HL-60 (cell line): Measurements from ENCODE around the gene TBL1X.

Experiments
- DNase-seq, 2 experiments: peaks; one replicate each; pipeline ENCODE4 v3.0.0-alpha.2; 2010 to 2020; ENCODE audit warnings: low read depth in 1 of 2, low spot score in 1 of 2
- H3K27ac ChIP-seq: fragments of 250-450 bp; sonication (Bioruptor Pico); replicated peaks from 2 replicates; pipeline ENCODE4 v1.5.1; 2020; ENCODE audit warnings: mild to moderate bottlenecking, moderate library complexity
- H3K27me3 ChIP-seq: fragments of 250-450 bp; sonication (Bioruptor Pico); 2 replicates; pipeline ENCODE4 v1.5.1; 2021; ENCODE audit warnings: mild to moderate bottlenecking, moderate library complexity; ENCODE audit not compliant: insufficient read depth, poor library complexity, severe bottlenecking
- H3K4me3 ChIP-seq: replicated peaks from 2 replicates; pipeline ENCODE4 v1.5.1; 2011; ENCODE audit warnings: mild to moderate bottlenecking, control low read depth, low read length; ENCODE audit not compliant: insufficient read depth
- CTCF ChIP-seq: IDR thresholded peaks from one replicate; pipeline ENCODE4 v1.5.1; 2011; ENCODE audit warnings: low read length, control low read depth, inconsistent platforms; ENCODE audit not compliant: insufficient read depth
- GABPA ChIP-seq: IDR thresholded peaks from 2 replicates; pipeline ENCODE4 v1.6.1; 2012; ENCODE audit warnings: low read depth
- POLR2AphosphoS5 ChIP-seq: IDR thresholded peaks from 2 replicates; pipeline ENCODE4 v1.6.1; 2012; ENCODE audit warnings: low read depth
- REST ChIP-seq: IDR thresholded peaks from 2 replicates; pipeline ENCODE4 v1.6.1; 2012; ENCODE audit warnings: low read depth; ENCODE audit not compliant: insufficient replicate concordance
- SPI1 ChIP-seq: IDR thresholded peaks from 2 replicates; pipeline ENCODE4 v1.6.1; 2012; ENCODE audit warnings: low read depth, mild to moderate bottlenecking, borderline replicate concordance

Gene TBL1X

DNA sequence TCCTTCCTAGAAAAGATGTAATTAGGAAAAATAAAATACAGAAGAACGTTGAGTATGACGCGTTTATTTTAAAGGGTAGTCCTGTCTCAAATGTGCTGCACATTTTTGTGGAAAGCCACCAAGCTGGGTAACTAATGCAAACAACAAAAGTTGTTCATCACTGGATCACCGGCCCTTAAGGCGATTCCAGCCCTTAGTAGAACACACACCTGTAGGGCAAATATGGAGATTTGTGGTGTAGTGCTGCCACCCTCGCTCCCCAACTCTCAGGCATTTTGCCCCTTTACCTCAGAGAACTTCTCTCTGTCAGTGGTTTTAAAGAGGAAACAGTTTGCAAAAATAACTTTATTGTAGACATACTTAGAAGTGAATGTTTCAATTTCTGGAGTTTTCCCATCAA is 1.9 kb downstream of the TBL1X start:
- H3K4me3 ChIP-seq: no peak overlapping the region
- no peaks in the 10 kb centered on the region for H3K27me3 ChIP-seq
- no peak for DNase-seq
- TF ChIP-seq CTCF (no peak), SPI1 (no peak), POLR2AphosphoS5 (no peak), REST (no peak), GABPA (no peak)
- H3K27ac ChIP-seq: no peak overlapping the region

GRCh38 chrX:9467146-9467545 is 2.3 kb downstream of the TBL1X start:
- no peak for DNase-seq
- Histone ChIP-seq H3K4me3 (no peak overlapping the region), H3K27me3 (no peaks in the 10 kb centered on the region), H3K27ac (no peak overlapping the region)
- TF ChIP-seq GABPA (no peak), SPI1 (no peak), REST (no peak), POLR2AphosphoS5 (no peak), CTCF (no peak)

- TF ChIP-seq SPI1 (no peak), CTCF (no peak), POLR2AphosphoS5 (no peak), REST (no peak), GABPA (no peak)
- Histone ChIP-seq H3K27ac (no peak overlapping the region), H3K4me3 (no peak overlapping the region), H3K27me3 (no peaks in the 10 kb centered on the region)
- DNase-seq: no peak
These were observed 2.9 kb downstream of the TBL1X start for GRCh38 chrX:9467751-9468150.
